HG03097 (cell line): ENCODE data around the gene TECRL.

ENCODE experiments used
- ATAC-seq: cut with Tn5 transposase; IDR thresholded peaks from one replicate; pipeline ENCODE4 v1.9.1; 2021; ENCODE audit not compliant: unreplicated experiment, low FRiP score

The TECRL gene

DNA sequence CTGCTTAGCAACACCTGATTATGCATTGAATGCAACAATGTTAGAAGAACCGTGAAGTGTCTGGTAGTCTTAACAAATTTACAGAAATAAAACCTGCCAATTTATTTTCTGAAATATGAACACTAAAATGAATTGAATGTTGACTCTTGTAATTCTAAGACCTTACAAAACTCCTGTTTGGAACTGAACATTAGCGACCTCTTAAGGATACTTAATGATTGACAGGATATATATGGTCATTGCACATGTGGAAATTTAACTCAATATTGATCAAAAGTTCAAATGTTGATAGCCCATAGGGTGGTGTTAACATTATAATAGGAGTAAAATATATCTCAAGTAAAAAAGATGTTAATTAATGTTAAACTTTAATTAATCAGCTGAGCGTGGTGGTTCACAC is 79.1 kb downstream of the TECRL start:
- no peak for ATAC-seq

DNA sequence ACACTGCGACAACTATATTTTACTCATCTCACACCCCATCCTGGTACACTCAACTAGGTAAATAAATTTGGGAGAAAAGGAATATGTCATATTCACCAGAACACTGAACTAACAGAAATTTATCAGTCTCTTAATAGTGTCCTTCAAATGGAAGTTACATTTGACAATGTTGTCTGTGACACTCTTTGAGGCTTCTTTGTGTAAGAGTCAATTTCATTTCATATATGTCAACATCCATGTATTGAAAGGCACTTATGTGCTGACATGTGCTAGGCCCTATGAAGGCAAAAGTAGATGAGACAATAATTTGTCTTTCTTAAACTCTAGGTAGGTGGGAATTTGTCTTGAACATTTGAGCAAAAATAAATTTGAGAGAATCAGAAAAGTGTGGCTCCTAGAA is 82.0 kb downstream of the TECRL start:
- no peak for ATAC-seq

DNA sequence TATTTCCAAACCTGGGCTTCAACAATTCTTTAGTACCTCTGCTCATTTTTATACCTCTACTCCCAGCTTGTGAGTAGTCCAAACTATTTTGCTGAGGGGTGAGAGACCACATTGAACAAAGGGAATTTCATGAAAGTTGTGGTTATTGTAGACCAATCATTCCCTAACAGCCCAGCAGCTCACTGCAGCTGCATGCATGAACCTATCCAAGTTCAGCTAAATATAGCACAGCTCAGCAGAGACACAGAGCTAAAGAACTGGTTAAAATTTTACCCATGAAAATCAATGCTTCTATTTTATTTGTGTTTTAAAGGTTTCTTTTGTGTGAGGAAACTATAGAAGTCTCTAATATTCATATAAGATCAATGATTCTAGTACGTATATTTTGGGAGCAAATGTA is 82.7 kb downstream of the TECRL start:
- ATAC-seq: no peak

DNA sequence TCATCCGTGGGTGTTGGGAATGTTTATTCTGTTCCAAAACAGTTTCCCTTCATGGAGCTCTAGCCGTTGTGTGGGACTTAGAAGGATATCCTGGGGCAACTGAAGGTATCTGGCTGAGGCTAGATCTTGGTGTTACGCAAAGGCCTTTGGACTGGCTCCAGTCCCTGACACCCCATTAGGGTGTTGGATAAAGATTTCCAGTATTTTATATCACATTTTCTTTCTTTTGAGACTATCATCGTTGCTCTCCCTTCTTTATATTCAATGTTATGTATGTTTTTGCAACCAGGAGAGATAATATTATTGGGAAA is 103.0 kb downstream of the TECRL start:
- no peak for ATAC-seq

DNA sequence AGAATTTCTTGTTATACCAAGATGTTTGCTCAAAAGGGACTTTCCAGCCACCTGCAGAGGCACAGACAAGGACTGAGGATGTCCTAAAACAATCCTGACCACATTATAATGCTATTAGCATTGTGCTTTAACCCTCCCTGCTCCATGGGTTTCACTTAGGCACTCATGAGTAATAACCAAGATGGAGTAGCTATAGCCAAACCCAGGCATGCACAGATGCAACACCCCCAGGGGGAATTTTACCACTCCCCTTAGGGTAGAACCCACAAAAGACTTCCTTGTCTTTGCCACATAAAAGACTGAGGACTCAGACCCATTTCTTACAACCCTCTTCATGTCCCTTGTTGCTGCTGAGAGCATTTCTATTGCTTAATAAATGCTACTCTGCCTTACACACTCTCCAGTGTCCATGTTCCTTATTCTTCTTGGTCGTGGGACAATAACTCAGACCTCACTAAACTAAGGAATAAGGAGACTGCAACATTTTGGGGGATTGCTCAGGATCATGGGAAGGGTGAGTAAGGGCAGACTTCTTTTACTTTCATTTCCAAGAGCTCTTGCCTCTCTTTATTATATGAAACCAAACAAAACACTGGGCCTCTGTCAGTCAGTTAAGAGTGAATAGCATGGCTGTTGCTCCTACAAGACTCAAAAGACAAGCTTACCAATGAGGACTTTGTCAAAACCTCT is 103.5 kb downstream of the TECRL start:
- ATAC-seq: no peak

DNA sequence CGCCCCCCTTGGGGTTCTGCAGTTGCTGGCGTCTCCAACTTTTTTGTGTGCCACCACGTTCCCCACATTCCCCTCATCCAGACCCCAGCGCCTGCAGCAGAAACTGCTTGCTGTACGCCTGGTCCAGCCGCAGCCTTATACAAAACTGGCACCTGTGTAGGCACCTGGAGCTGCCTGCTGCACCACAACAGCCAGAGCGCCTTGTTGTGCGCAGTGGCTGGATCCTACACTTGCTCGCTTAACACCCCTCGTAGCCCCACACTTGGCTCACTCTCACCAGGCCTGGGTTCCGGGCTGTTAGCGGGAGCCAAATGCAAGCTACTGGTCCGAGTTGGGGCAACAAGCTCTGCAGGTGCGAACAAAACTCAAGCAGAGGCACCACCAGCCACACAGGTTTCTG is 136.8 kb downstream of the TECRL start:
- ATAC-seq: no peak

DNA sequence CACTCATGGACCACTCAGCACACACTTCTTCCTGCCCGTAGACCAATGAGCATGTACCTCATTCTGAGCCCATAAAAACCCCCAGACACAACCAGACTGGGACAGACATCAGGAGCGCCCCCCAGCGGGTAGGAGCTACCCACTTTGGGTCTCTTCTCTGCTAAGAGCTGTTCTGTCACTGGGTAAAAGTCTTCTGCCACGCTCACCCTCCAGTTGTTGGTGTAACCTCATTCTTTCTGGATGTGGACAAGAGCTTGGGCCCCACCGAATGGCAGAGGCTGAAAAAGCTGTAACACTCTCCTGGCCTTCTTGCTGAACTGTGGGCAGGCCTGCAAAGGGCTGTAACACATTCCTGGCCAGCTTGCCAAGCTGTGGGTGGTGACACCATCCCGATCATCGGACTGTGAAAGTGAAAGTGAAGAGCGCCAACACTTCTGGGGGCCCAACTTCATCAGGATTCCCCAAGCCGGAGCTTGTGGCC is 137.6 kb downstream of the TECRL start:
- ATAC-seq: no peak

DNA sequence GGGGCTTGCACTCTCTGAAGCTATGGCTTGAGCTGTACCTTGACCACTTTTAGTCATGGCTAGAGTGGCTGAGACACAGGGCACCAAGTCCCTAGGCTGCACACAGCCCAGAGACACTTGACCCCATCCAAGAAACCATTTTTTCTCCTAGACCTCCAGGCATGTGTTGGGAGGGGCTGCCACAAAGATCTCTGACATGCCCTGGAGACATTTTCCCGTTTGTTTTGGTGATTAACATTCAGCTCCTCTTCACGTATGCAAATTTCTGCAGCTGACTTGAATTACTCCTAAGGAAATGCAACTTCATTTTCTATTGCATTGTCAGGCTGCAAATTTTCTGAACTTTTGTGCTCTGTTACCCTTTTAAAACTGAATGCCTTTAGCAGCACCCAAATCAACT is 142.6 kb downstream of the TECRL start:
- ATAC-seq: no peak

DNA sequence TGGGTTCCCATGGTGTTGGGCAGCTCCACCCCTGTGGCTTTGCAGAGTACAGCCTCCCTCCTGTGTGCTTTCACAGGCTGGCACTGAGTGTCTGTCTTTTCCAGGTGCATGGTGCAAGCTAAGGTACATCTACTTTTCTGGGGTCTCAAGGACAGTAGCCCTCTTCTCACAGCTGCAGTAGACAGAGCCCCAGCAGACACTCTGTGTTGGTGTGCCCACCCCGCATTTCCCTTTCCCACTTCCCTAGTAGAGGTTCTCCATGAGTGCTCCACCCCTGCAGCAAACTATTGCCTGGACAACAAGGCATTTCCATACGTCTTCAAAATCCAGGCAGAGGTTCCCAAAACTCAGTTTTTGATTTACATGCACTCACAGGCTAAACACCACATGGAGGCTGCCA is 143.0 kb downstream of the TECRL start:
- no peak for ATAC-seq

DNA sequence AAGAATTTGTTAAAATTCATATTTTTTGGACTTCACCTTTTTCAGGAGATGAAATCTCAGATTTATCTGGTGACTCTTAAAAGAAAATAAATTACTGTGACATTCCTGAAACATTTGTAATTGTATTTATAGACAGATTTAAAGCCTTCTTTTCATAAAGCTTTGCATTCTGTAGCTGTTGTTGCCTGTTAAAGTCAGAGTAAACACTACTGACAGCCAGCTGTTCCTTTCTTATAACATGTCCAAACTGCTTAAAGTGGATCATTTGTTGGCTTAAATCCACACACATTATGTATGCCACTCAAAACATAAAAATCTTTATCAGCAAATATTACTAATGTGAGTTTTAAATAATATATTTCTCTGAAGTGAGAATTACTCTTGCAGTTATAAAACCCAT is 157.5 kb downstream of the TECRL start:
- ATAC-seq: no peak

DNA sequence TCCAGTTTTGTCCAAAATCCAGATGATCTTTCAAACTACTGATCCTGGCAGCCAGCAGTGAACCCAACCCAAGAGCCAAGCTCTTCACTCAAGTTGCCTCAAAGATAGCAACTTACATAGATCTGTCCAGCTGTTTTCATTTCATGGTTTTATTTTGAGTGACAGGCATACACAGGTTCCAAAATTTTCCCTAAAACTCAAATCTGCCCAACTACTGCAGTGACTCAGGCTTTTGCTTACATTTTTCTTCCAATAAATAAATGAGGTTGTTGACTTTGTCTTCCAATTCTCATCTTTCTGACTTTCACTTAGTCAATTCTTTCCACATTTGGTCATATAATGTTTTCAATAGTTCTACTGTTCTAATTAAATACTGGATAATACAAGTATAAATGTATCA is 158.8 kb downstream of the TECRL start:
- no peak for ATAC-seq

DNA sequence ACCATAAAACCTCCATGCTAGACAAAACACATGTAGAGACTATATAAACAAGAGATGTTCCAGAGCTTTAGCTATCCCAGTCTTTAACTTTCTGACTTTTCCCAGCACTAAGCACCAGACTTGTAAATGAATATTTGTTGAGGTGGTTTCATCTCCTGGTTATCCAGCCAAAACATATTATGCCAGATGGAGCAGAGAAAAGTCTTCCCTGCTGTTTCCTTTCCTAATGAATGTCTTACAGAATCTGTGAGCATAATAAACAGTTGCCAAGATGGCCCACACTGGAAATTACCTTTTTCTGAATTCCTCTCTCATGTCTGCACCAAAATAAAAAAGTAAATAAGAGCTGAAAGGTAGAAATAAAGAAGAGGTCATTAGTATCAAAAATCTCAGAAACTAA is 159.2 kb downstream of the TECRL start:
- ATAC-seq: no peak

DNA sequence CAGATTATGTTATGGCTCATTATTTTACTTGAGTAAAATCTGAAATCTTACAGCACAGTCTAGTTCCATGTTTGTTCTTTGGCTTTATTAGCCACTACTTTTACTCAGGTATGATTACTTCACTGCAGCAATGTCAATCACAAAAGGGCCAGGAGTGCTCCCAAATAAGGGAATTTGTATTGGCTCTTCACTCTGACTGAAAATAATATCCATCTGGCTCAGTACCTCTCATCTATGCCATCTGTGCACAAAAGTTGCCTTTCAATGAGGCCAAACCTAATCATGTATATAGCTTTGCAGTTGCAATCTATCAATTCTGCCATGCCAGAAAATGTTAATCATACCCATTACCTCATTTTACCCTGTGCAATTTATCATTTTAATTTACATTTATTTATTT is 161.1 kb downstream of the TECRL start:
- ATAC-seq: no peak

DNA sequence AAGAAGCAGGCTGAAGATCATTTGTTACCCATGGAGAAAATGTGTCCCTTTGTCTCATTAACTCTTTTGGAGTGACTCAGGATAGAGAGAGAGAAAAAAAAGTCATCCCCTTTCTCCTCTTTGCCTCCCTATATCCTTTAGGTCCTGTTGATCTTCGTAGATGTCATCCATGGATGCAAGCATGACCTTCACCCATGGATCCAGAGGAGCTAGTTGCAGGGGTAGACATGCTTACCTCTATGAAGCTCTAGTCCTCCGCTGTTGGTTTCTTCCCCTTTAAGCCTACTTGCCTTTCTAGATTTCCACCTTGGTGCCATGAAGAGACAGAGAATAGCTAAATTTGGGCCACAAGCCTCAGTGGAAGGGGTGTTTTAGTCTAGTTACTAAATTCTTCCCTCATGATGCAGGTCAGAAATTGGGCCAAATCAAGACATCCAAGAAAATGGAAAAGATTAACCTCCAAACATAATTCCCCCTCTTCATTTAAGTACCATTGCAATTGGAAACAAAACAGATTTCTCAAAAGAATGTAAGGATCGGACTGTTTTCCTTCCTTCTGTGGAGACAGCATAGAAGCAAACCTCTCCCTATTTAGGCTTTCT is 178.4 kb downstream of the TECRL start:
- no peak for ATAC-seq
